Endothelial cell of umbilical vein (primary cell): Measurements from ENCODE around the gene FRK.

ENCODE experiments used
- CTCF ChIP-seq, 2 donors: IDR thresholded peaks; 1 replicate in 1 of 2; 2 replicates in 1 of 2; pipeline ENCODE4 v1.5.1; 2011; ENCODE audit warnings: low read length in 2 of 2, mild to moderate bottlenecking in 2 of 2, moderate library complexity in 2 of 2, control low read depth in 1 of 2, inconsistent platforms in 1 of 2, low read depth in 1 of 2; ENCODE audit not compliant: insufficient read depth in 1 of 2; ENCODE audit errors: extremely low read depth in 1 of 2
- EZH2 ChIP-seq: IDR thresholded peaks from 2 replicates; pipeline ENCODE4 v1.6.1; 2012; ENCODE audit warnings: borderline replicate concordance, low read depth, mild to moderate bottlenecking, moderate library complexity, low read length, inconsistent platforms; ENCODE audit not compliant: severe bottlenecking
- FOS ChIP-seq: IDR thresholded peaks from 2 replicates; pipeline ENCODE4 v1.6.1; 2011; ENCODE audit warnings: mild to moderate bottlenecking, low read length, moderate library complexity, borderline replicate concordance; ENCODE audit not compliant: insufficient read depth
- GATA2 ChIP-seq: IDR thresholded peaks from 2 replicates; pipeline ENCODE4 v1.7.0; 2011; ENCODE audit warnings: low read depth, mild to moderate bottlenecking, moderate library complexity, mixed read lengths, low read length; ENCODE audit not compliant: insufficient read length, insufficient read depth
- JUN ChIP-seq: IDR thresholded peaks from 2 replicates; pipeline ENCODE4 v1.6.1; 2011; ENCODE audit warnings: borderline replicate concordance, low read depth; ENCODE audit not compliant: insufficient read length, insufficient read depth
- MAX ChIP-seq: IDR thresholded peaks from 2 replicates; pipeline ENCODE4 v1.6.1; 2011; ENCODE audit not compliant: insufficient read depth, insufficient read length
- MYC ChIP-seq: IDR thresholded peaks from one replicate; pipeline ENCODE4 v1.6.1; 2011; ENCODE audit warnings: mild to moderate bottlenecking, low read depth, low read length
- POLR2A ChIP-seq: IDR thresholded peaks from 2 replicates; pipeline ENCODE4 v1.6.1; 2012; ENCODE audit warnings: low read depth, mild to moderate bottlenecking, control low read depth, low read length
- POLR2AphosphoS5 ChIP-seq: IDR thresholded peaks from 2 replicates; pipeline ENCODE4 v1.6.1; 2012; ENCODE audit warnings: low read depth, mild to moderate bottlenecking, control low read depth, low read length, moderate library complexity; ENCODE audit not compliant: insufficient read depth

DNA sequence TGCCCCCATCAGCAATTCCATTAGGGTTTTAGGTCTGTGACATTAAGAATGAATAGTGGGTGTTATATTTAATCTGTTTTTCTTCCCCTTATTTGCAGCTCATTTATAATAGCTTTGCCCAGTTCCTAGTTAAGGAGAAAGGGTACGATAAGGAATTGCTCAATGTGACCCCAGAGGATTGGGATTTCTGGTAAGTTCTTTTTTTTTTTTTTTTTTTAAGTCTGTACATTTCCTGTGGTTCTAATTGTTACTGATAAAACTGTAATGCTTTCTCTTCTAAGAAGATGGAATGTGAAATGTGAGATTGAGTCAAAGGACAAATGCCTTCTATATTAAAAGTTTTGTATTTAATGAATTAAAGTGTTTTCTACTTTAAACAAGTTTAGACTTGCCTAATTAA, 45.5 kb upstream of the FRK start:
- no peak for TF ChIP-seq POLR2A
- no peak for TF ChIP-seq CTCF (IDR thresholded peaks at IDR 0.05; ENCODE audit: extremely low read depth in 1 of 2, insufficient read depth in 1 of 2, low read depth in 1 of 2, low read length in 2 of 2)
- TF ChIP-seq MAX, result no peak
- TF ChIP-seq EZH2, result no peak
- TF ChIP-seq POLR2AphosphoS5, result no peak
- no peak for TF ChIP-seq GATA2
- no peak for TF ChIP-seq MYC
- no peak for TF ChIP-seq JUN
- no peak for TF ChIP-seq FOS
